H9 (cell line): ENCODE results near the gene MICU2. TPM values are rescaled to one million over a fixed set of nuclear protein-coding genes. Genes with fewer than 3 reads are reported as not detected.

Source experiments
- DNase-seq: peaks from one replicate; pipeline ENCODE4 v3.0.0-alpha.2; 2017
- H2AFZ ChIP-seq: one replicate; pipeline ENCODE4 v1.6.1; 2013; ENCODE audit warnings: mild to moderate bottlenecking, low read length, control low read depth, moderate library complexity
- H2AK5ac ChIP-seq: 2 replicates; pipeline ENCODE4 v1.6.1; 2013; ENCODE audit warnings: low read length, control low read depth, mixed read lengths; ENCODE audit not compliant: insufficient read length
- H2BK120ac ChIP-seq: one replicate; pipeline ENCODE4 v1.6.1; 2013; ENCODE audit warnings: low read depth, mild to moderate bottlenecking, low read length, control low read depth, inconsistent platforms; ENCODE audit not compliant: poor library complexity, severe bottlenecking
- H2BK12ac ChIP-seq: 2 replicates; pipeline ENCODE4 v1.6.1; 2013; ENCODE audit warnings: low read length, control low read depth, mixed read lengths, low read depth; ENCODE audit not compliant: insufficient read length
- H2BK15ac ChIP-seq: 2 replicates; pipeline ENCODE4 v1.6.1; 2013; ENCODE audit warnings: low read depth, low read length, control low read depth
- H2BK20ac ChIP-seq: one replicate; pipeline ENCODE4 v1.6.1; 2013; ENCODE audit warnings: low read depth, mild to moderate bottlenecking, low read length, control low read depth, inconsistent platforms; ENCODE audit not compliant: poor library complexity, severe bottlenecking
- H2BK5ac ChIP-seq: 2 replicates; pipeline ENCODE4 v1.6.1; 2013; ENCODE audit warnings: low read length, control low read depth, mixed read lengths; ENCODE audit not compliant: insufficient read length
- H3K14ac ChIP-seq: 2 replicates; pipeline ENCODE4 v1.6.1; 2013; ENCODE audit warnings: low read length, control low read depth; ENCODE audit not compliant: insufficient read depth
- H3K18ac ChIP-seq: 2 replicates; pipeline ENCODE4 v1.6.1; 2013; ENCODE audit warnings: low read depth, mild to moderate bottlenecking, mixed read lengths, low read length, control low read depth; ENCODE audit not compliant: insufficient read length
- H3K23ac ChIP-seq: 2 replicates; pipeline ENCODE4 v1.6.1; 2013; ENCODE audit warnings: low read length, control low read depth, mixed read lengths, low read depth; ENCODE audit not compliant: insufficient read length
- H3K23me2 ChIP-seq: 2 replicates; pipeline ENCODE4 v1.6.1; 2013; ENCODE audit warnings: low read depth, mild to moderate bottlenecking, mixed read lengths, low read length, control low read depth; ENCODE audit not compliant: insufficient read length, poor library complexity, severe bottlenecking
- H3K27ac ChIP-seq: 2 replicates; pipeline ENCODE4 v1.5.1; 2013; ENCODE audit warnings: low read length, control low read depth, mixed read lengths, low read depth; ENCODE audit not compliant: insufficient read length
- H3K27me3 ChIP-seq: 2 replicates; pipeline ENCODE4 v1.6.1; 2013; ENCODE audit warnings: low read length, control low read depth, inconsistent platforms; ENCODE audit not compliant: insufficient read depth
- H3K4ac ChIP-seq: 2 replicates; pipeline ENCODE4 v1.6.1; 2013; ENCODE audit warnings: low read depth, mild to moderate bottlenecking, control low read depth, inconsistent platforms, low read length, moderate library complexity
- H3K4me1 ChIP-seq: 2 replicates; pipeline ENCODE4 v1.6.1; 2013; ENCODE audit warnings: low read length, control low read depth, inconsistent platforms; ENCODE audit not compliant: insufficient read depth
- H3K4me2 ChIP-seq: 2 replicates; pipeline ENCODE4 v1.6.1; 2013; ENCODE audit warnings: low read length, control low read depth, mixed read lengths; ENCODE audit not compliant: insufficient read length, insufficient read depth
- H3K56ac ChIP-seq: 2 replicates; pipeline ENCODE4 v1.6.1; 2013; ENCODE audit warnings: low read depth, mild to moderate bottlenecking, mixed read lengths, low read length, control low read depth; ENCODE audit not compliant: insufficient read length
- H3K79me1 ChIP-seq: 2 replicates; pipeline ENCODE4 v1.6.1; 2013; ENCODE audit warnings: low read depth, mild to moderate bottlenecking, moderate library complexity, low read length, control low read depth, inconsistent platforms; ENCODE audit not compliant: insufficient read depth, poor library complexity, severe bottlenecking
- H3K79me2 ChIP-seq: 2 replicates; pipeline ENCODE4 v1.6.1; 2013; ENCODE audit warnings: low read length, control low read depth, inconsistent platforms; ENCODE audit not compliant: insufficient read depth
- H3K9ac ChIP-seq: 2 replicates; pipeline ENCODE4 v1.6.1; 2013; ENCODE audit warnings: low read length, control low read depth, mixed read lengths; ENCODE audit not compliant: insufficient read length; ENCODE audit errors: extremely low read depth
- H3K9me3 ChIP-seq: one replicate; pipeline ENCODE4 v1.6.1; 2013; ENCODE audit warnings: low read depth, low read length, inconsistent platforms; ENCODE audit not compliant: control insufficient read depth
- H3T11ph ChIP-seq: one replicate; pipeline ENCODE4 v1.6.1; 2013; ENCODE audit warnings: mild to moderate bottlenecking, low read length, control low read depth, inconsistent platforms
- H4K20me1 ChIP-seq: one replicate; pipeline ENCODE4 v1.6.1; 2013; ENCODE audit not compliant: control insufficient read depth, insufficient read length, insufficient read depth
- H4K5ac ChIP-seq: 2 replicates; pipeline ENCODE4 v1.6.1; 2013; ENCODE audit warnings: low read depth, mild to moderate bottlenecking, mixed read lengths, low read length, control low read depth; ENCODE audit not compliant: insufficient read length
- H4K8ac ChIP-seq: replicated peaks from 2 replicates; pipeline ENCODE4 v1.6.1; 2013; ENCODE audit warnings: low read length, control low read depth, mixed read lengths, low read depth; ENCODE audit not compliant: insufficient read length
- H4K91ac ChIP-seq: 2 replicates; pipeline ENCODE4 v1.6.1; 2013; ENCODE audit warnings: low read depth, mild to moderate bottlenecking, moderate library complexity, mixed read lengths, low read length, control low read depth; ENCODE audit not compliant: insufficient read length
- H3K27ac Mint-ChIP-seq, 3 experiments: 2 replicates in 2 of 3; 3 replicates in 1 of 3; pipeline ENCODE4 v1.8.0; 2020 to 2021; ENCODE audit warnings: mixed read lengths in 3 of 3, mild to moderate bottlenecking in 1 of 3, moderate library complexity in 1 of 3
- H3K27me3 Mint-ChIP-seq: 2 replicates; pipeline ENCODE4 v1.8.0; 2021; ENCODE audit warnings: low read depth, mild to moderate bottlenecking, moderate library complexity, mixed read lengths
- H3K36me3 Mint-ChIP-seq, 3 experiments: 2 replicates in 2 of 3; 3 replicates in 1 of 3; pipeline ENCODE4 v1.8.0; 2020 to 2021; ENCODE audit warnings: low read depth in 3 of 3, mixed read lengths in 3 of 3; ENCODE audit not compliant: insufficient read depth in 1 of 3
- H3K4me1 Mint-ChIP-seq, 2 experiments: 2 replicates each; pipeline ENCODE4 v1.8.0; 2020; ENCODE audit warnings: mixed read lengths in 2 of 2
- H3K4me3 Mint-ChIP-seq, 2 experiments: 2 replicates in 1 of 2; 3 replicates in 1 of 2; pipeline ENCODE4 v1.8.0; 2020 to 2021; ENCODE audit warnings: mild to moderate bottlenecking in 2 of 2, mixed read lengths in 2 of 2, moderate library complexity in 1 of 2
- H3K9me3 Mint-ChIP-seq, 2 experiments: 2 replicates in 1 of 2; 3 replicates in 1 of 2; pipeline ENCODE4 v1.8.0; 2020; ENCODE audit warnings: mild to moderate bottlenecking in 2 of 2, mixed read lengths in 2 of 2, moderate library complexity in 1 of 2
- CTCF ChIP-seq: fragments of 200-600 bp; sonication (generic); conservative IDR thresholded peaks from 3 replicates; pipeline ENCODE4 v1.8.0; 2021; ENCODE audit warnings: antibody characterized with exemption, mild to moderate bottlenecking
- total RNA-seq: library from RNA; stranded (reverse); gene quantifications from 2 replicates; pipeline ENCODE4 v1.2.1, GENCODE V29; 2021

Gene MICU2
- total RNA-seq, 1 experiment from 2014 or later: 38.4 TPM

- no peak overlapping the region for H3K23ac ChIP-seq
- peaks cover 0 to 3% of the 10 kb centered on the region in 2 experiments; a peak in 1 of 5 replicates for H3K9me3 Mint-ChIP-seq
- H3K4me3 Mint-ChIP-seq: no peak overlapping the region
- no peak overlapping the region for H2BK5ac ChIP-seq
- no peak overlapping the region for H2AFZ ChIP-seq
- H2BK120ac ChIP-seq: no peak overlapping the region
- DNase-seq: no peak
- peaks cover 9% of the 10 kb centered on the region in 2 experiments for H3K4me1 Mint-ChIP-seq
- H3K9ac ChIP-seq: no peak overlapping the region
- H3K79me2 ChIP-seq: no peaks in the 10 kb centered on the region
- no peak overlapping the region for H4K5ac ChIP-seq
- H3K27me3 ChIP-seq: no peaks in the 10 kb centered on the region
- no peaks in the 10 kb centered on the region for H3K23me2 ChIP-seq
- no peaks in the 10 kb centered on the region for H3K4me1 ChIP-seq
- no peaks in the 10 kb centered on the region for H3K9me3 ChIP-seq
- H3T11ph ChIP-seq: no peak overlapping the region
- no peak overlapping the region for H3K27ac Mint-ChIP-seq
- no peak overlapping the region for H3K4me2 ChIP-seq
- H3K18ac ChIP-seq: no peak overlapping the region
- no peak overlapping the region for H2BK15ac ChIP-seq
- H3K36me3 Mint-ChIP-seq: peaks cover 10 to 27% (median 13%) of the 10 kb centered on the region in 3 experiments; a peak in 6 of 7 replicates
- no peaks in the 10 kb centered on the region for H4K20me1 ChIP-seq
- no peak overlapping the region for H3K4ac ChIP-seq
- no peak overlapping the region for H4K8ac ChIP-seq
- H2AK5ac ChIP-seq: no peak overlapping the region
- H3K27me3 Mint-ChIP-seq: no peaks in the 10 kb centered on the region
- TF ChIP-seq CTCF: no peak
- no peak overlapping the region for H4K91ac ChIP-seq
- H3K79me1 ChIP-seq: no peaks in the 10 kb centered on the region
- no peak overlapping the region for H3K56ac ChIP-seq
- no peak overlapping the region for H3K27ac ChIP-seq
- H2BK12ac ChIP-seq: no peak overlapping the region
- no peak overlapping the region for H3K14ac ChIP-seq
- no peak overlapping the region for H2BK20ac ChIP-seq
These were observed 62.7 kb downstream of the MICU2 start for GRCh38 chr13:21541271-21541670.
